GDM1 (cell line): ENCODE measurements around the gene LMNTD1.
A peak's percentile ranks its signal among the peaks of the same experiment; 100 is the strongest.

ENCODE experiments used
- DNase-seq: peaks from one replicate; lab custom pipeline; 2025; lab: John Stamatoyannopoulos, UW

Gene LMNTD1

GRCh38 chr12:25552681-25553080 lies 402 bp downstream of the LMNTD1 start:
- no peak for DNase-seq

GRCh38 chr12:25550186-25550585 lies 2.9 kb downstream of the LMNTD1 start:
- DNase-seq = no peak

GRCh38 chr12:25549120-25549519 lies 4.0 kb downstream of the LMNTD1 start:
- no peak for DNase-seq

GRCh38 chr12:25546318-25546717 lies 6.8 kb downstream of the LMNTD1 start:
- DNase-seq = no peak

- no peak for DNase-seq
Measured at GRCh38 chr12:25533150-25533549, 19.9 kb downstream of the LMNTD1 start.

- DNase-seq = no peak
Measured at GRCh38 chr12:25531502-25532052, 21.5 kb downstream of the LMNTD1 start.

GRCh38 chr12:25529738-25530137 lies 23.3 kb downstream of the LMNTD1 start:
- DNase-seq = no peak

- no peak for DNase-seq
Measured at GRCh38 chr12:25526778-25527177, 26.3 kb downstream of the LMNTD1 start.

GRCh38 chr12:25524366-25524765 lies 28.7 kb downstream of the LMNTD1 start:
- no peak for DNase-seq

GRCh38 chr12:25521625-25522256 lies 31.3 kb downstream of the LMNTD1 start:
- no peak for DNase-seq

- no peak for DNase-seq
Measured at GRCh38 chr12:25518512-25518911, 34.6 kb downstream of the LMNTD1 start.

- DNase-seq = no peak
Measured at GRCh38 chr12:25504744-25505143, 48.3 kb downstream of the LMNTD1 start.

- no peak for DNase-seq
Measured at GRCh38 chr12:25503666-25504065, 49.4 kb downstream of the LMNTD1 start.

- peak; percentile 23 for DNase-seq
Measured at GRCh38 chr12:25502596-25502995, 50.5 kb downstream of the LMNTD1 start.

GRCh38 chr12:25502118-25502517 lies 51.0 kb downstream of the LMNTD1 start:
- DNase-seq = no peak

- no peak for DNase-seq
Measured at GRCh38 chr12:25501549-25501948, 51.5 kb downstream of the LMNTD1 start.

GRCh38 chr12:25500651-25501050 lies 52.4 kb downstream of the LMNTD1 start:
- DNase-seq = no peak

- DNase-seq = no peak
Measured at GRCh38 chr12:25497021-25497420, 56.1 kb downstream of the LMNTD1 start.

- no peak for DNase-seq
Measured at GRCh38 chr12:25496098-25496587, 56.9 kb downstream of the LMNTD1 start.

GRCh38 chr12:25495331-25496097 lies 57.6 kb downstream of the LMNTD1 start:
- DNase-seq = no peak

- no peak for DNase-seq
Measured at GRCh38 chr12:25494926-25495325, 58.2 kb downstream of the LMNTD1 start.

- DNase-seq = no peak
Measured at GRCh38 chr12:25493682-25494081, 59.4 kb downstream of the LMNTD1 start.
